Right lobe of liver (tissue), 4 donors: ENCODE measurements around the gene BOLA2B.

ENCODE experiments used
- CTCF ChIP-seq, 4 donors: fragments of 200-600 bp in 3 of 4; fragments of 450-650 bp in 1 of 4; IDR thresholded peaks; one replicate each; pipeline versions ENCODE4 v1.5.1 to v1.8.0; 2016 to 2022; ENCODE audit warnings: antibody characterized with exemption in 4 of 4, mild to moderate bottlenecking in 2 of 4
- POLR2A ChIP-seq: fragments of 450-650 bp; IDR thresholded peaks from one replicate; pipeline ENCODE4 v1.6.1; 2017; ENCODE audit warnings: antibody characterized with exemption, mild to moderate bottlenecking
- donor health status: DM: no; HTN: no; CAD: no.
- donor health status: DM: no; HTN: no; CAD: no.
- donor health status: DM: no; HTN: yes; CAD: no.

- TF ChIP-seq CTCF (IDR thresholded peaks at IDR 0.05) (no peak), POLR2A (no peak)
Observed at GRCh38 chr16:30151091-30151490, 42.4 kb downstream of the BOLA2B start.
